Fibroblast of peridontal ligament (primary cell): Measurements from ENCODE around the gene ATOH8.

Source experiments
- DNase-seq: peaks from one replicate; pipeline ENCODE4 v3.0.0-alpha.2; 2010; ENCODE audit errors: extremely low read depth

The ATOH8 gene

DNA sequence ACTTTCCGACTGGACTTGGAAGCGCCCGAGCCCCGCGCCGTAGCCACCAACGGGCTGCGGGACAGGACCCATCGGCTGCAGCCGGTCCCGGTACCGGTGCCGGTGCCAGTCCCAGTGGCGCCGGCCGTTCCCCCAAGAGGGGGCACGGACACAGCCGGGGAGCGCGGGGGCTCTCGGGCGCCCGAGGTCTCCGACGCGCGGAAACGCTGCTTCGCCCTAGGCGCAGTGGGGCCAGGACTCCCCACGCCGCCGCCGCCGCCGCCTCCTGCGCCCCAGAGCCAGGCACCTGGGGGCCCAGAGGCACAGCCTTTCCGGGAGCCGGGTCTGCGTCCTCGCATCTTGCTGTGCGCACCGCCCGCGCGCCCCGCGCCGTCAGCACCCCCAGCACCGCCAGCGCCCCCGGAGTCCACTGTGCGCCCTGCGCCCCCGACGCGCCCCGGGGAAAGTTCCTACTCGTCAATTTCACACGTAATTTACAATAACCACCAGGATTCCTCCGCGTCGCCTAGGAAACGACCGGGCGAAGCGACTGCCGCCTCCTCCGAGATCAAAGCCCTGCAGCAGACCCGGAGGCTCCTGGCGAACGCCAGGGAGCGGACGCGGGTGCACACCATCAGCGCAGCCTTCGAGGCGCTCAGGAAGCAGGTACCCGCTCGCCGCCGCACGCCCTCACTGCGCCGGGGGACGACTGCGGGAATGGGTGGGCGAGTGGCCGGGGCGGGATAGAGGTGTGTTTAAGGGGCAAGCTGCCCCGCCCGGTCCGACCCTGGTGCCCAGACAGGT is 713 bp downstream of the ATOH8 start:
- DNase-seq: no peak

DNA sequence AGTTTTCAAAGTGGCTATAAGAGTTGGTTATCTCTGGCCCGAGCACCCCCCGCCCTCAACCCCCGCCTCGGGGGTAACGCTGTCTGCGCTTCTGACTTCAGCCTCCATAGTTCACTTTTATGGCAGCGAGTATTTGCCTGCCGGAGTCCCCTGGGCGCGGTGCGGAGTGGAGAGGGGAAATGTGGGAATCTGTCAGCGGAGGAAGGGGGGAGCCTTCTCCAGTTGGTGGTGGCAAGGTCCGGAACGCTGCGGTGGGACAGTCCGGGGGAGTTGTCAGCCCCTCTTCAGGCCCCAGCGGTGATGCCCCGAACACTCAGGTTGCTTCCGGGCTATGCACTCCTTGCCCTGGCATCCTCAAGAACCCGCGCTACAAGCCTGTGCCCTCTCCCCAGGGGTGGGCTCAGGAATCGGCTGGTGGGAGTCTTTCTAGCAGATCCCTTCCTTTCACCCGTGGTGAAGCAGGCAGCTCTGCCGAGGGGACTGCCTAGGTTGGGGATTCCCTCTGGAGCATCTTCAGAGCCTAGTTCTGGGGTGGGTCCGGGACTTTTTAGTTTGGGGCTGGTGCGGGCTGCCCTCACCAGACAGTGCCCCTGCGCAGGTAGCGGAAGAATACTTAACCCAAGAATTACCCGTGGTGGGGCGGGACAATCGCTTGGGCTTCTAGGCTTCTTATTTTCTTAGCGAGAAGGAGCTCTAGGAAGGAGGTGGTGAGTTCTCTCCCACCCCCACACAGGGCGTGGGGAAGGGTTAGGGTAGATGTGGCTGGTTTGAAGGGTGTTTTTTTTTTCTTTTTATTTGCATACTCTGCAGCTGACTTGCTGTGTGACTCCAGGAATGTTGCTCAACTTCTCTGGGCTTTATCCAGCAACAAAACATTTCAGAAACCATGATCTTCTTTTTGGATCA is 1.6 kb downstream of the ATOH8 start:
- DNase-seq: peak; percentile 50

DNA sequence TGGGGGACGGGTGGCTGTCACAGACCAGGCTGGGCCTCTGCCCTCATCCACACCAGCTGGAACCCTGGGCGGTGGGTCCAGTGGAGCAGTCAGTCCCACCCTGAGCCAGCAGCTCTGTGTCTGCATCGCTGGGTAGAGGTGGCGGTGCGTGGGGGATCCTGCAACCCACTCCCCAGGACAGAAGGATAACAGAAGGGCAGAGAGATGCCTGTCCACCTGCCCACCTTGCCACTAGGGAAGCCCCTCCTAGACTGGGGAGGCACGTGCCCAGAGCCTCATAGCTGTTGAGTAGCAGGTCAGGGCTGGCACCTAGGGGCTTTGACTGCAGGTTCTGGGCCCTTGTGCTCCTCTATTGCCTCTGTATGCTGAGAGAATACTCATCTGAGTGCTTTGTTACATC is 2.4 kb downstream of the ATOH8 start:
- no peak for DNase-seq

DNA sequence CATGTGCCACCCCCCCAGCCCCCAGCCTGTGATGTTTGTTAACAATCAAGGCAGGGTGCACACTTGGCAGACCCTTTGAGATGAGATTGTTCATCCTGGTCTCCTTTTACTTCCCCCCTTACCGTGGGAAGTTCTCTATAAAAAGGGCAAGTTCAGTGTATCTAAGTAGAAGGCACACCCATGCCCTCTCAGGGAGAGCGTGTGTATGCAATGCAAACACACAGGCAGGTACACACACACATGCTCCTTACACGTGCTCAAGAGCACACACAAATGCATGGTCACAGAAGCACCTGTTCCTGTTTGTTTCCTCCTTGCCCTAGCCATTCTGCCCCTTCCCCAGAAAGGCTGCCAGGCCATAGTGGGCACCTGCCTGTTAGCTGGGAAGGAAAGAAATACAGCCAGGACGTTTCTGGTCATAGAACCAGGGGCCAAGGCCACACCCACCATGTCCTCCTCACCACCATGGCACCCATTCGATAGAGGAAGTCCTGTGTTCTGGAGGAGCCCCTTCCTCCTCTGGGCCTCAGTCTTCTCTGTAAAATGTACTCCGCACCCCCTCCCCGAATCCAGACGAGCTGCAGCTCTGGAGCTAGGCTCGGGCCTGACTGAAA is 3.1 kb downstream of the ATOH8 start:
- no peak for DNase-seq

DNA sequence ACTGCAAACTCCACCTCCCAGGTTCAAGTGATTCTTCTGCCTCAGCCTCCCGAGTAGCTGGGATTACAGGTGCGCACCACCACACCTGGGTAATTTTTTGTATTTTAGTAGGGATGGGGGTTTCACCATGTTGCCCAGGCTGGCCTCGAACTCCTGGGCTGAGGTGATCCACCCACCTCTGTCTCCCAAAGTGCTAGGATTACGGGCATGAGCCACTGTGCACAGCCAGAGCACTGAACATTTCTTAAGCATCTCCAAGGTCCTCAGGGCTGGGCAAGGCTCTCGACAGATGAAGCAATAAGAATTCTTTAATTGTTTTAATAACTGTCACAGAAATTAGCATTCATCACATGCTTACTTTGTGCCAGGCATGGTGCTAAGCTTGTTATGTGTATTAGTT is 4.1 kb downstream of the ATOH8 start:
- DNase-seq: no peak

DNA sequence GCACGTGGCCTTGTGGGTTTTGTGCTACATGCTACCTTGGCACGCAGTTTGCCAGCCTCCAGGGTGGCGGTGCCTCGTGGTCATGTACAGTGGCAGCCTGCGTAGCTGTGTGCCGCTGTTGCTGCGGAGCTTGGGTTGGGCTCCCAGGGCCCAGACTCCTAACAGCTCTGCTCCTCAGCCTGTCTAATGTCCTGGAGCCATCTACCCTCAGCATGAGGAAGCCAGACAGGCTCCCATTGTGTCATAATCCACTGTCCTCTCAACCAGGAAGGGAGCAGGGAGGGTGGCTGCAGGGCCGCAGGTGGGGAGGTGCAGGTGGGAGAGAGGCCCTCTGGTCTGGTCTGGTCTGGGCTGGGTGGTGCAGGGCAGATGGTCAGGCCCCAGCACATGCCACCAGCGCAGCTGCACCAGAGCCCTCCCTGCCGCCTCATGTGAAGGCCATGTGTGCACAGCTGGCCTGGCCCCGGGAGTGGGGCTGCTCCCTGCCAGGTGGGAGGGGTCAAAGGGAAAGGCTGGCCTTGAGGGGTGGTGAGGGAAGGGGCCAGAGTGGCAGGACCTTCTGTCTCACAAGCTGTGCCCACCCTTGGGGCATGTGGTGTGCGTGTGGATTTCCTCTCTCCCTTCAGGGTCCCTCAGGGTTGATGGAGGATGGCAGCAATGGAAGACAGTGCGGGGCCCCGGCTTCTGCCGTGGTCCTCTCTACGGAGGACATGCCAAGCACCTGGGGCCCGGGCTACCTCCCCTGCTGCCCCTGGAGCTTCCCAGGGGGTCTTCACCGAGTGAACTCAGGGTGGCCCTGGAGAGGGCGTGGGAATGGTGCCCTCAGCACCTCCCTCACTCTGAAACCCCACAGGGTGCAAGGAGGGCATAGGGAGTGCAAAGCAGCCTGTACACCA is 4.8 kb downstream of the ATOH8 start:
- no peak for DNase-seq

DNA sequence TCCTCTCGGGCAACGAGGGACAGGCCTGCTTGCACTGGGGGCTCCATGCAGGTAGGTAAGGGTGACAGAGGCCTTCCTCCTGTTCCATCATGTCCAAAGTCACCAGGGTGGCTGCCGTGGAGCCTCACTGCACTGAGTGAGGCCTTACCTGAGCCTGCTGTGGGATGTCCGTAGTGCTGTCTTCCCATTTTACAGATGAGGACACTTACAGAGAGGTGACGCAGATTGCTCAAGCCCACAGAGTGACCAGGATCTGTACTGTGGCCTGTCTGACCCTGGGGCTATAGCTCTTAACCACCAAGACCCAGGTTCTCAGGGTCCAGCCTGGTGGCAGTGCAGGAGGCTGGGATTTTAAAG is 5.4 kb downstream of the ATOH8 start:
- no peak for DNase-seq

DNA sequence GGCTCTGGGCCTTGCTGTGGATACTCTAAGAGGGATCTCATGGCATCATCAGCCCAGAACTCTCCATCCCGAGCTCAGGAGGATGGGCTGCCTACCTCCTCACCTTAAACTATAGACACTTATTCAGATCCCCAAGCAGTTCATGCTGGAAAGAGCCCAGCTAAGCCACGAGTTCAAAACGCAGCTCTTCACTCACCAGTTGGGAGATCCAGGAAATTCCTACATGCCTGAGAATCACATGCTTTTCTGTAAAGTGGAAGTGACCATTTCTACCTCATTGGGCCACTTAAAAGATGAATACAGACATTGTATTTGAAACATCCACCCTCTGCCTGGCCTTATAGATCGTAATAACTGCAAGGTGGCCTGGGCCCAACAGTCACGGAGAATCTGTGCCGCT is 6.6 kb downstream of the ATOH8 start:
- DNase-seq: no peak

DNA sequence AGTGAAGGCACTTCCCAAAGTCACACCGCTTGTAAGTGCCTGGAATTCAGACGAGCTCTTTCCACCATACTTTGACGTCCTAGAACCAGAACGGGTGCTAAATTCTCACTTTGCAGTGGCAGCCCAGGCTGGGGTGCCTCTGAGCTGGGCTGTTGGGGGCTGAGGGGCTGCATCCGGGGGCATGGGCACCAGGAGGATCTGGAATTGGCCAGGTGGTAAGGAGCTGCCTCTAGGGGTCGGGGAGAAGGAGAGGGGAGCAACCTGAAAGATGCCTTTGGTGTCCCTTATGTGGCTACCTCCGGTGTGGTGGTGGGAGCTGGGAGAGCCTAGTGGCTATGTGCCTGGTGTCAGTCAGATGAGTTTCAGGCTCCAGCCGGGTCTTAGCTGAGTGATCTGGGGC is 7.1 kb downstream of the ATOH8 start:
- no peak for DNase-seq

DNA sequence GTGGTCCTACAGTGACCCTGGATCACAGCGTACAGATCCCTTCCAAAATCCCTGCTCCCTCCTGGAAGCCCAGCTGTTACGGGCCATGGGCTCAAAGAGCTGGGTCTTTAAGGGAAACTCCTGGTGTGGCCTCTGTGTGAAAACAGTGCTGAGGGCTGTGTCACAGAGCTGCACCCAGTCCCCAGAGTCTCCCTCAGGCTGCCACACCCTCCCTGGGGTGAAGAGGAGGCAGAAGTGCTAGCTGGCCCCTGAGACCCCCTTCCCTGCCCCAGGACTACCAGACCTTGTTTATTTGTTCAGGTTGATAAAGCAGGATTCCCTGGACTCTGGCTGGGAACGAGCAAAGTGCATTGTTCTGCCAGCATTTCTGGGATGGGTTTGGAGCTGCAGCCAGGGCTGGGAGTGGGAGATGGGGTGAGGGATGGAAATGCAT is 7.7 kb downstream of the ATOH8 start:
- no peak for DNase-seq

DNA sequence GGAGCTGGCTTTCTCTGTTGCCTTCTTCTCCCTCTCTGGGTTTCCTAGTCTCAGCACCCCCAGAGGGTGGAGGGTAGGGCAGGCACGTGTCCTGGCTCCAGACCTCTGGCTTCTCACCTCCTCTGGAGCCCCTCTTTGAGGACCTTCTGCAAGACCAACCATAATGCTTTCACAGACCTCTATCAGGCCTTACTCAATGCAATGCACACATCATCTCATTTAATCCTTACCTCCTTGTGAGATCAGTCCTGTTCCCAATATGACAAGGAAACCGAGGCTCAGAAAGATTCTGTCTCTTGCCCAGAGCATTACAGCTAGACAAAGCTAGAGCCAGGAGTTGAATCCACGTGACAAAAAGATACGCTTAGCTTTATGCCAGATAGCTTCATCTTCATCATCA is 8.2 kb downstream of the ATOH8 start:
- no peak for DNase-seq

DNA sequence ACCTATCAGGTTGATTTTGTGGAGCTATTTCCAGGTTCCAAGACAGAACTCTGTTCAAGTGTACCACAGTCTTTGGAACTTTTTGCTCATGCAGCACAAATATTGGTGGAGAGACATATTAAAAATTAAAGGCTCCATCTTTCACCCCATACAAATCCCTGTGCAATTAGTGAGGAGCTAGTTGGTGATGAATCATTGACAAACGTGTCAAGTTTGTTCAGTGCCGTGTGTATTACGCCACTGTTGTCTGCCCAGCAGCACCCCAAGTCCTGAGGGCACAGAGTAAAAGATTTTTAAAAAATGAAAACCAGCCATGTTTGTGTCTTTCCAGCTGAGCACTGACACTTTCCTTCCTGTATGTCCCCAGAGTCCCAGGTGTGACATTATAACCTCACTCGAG is 9.3 kb downstream of the ATOH8 start:
- no peak for DNase-seq

DNA sequence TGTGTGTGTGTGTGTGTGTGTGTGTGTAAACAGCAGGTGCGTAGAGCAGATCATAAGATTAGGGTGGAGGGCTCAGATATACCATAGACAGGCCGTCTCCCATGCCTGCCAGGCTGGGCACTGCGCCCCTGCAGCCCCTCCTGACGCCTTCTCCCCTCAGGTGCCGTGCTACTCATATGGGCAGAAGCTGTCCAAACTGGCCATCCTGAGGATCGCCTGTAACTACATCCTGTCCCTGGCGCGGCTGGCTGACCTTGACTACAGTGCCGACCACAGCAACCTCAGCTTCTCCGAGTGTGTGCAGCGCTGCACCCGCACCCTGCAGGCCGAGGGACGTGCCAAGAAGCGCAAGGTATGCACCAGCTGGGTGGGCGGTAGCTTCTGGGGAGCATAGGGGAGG is 10.0 kb downstream of the ATOH8 start:
- DNase-seq: no peak

DNA sequence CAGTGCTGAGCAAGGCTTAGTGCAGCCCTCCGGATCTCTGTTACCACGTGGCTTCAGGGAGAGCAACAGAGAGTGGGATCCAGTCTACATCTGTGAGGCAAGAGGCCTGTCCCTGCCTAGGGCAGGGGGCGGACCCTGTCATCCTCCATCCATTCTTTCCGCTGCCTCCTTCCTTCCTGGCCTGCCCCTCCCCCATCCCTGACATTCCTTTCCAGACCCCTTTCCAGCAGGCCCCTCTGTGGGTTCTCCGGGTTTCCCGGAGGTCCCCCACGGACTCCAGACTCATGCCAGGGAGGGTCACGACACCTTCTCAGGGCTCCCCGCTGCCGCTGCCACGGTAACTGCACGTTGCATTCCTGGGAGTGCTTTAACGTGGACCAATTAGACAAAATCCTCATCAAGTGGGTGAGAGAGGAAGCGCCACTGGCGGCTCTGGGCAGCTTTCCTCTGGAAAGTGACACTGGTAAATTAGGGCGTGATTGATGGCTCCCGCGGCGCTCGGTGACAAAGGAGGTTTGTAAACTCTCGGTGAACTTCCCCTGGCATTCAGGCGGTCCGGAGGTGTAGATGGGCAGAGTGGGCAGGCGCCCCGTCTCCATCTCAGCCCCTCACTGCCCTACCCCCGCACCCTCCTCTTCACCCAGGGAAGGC is 11.4 kb downstream of the ATOH8 start:
- no peak for DNase-seq

DNA sequence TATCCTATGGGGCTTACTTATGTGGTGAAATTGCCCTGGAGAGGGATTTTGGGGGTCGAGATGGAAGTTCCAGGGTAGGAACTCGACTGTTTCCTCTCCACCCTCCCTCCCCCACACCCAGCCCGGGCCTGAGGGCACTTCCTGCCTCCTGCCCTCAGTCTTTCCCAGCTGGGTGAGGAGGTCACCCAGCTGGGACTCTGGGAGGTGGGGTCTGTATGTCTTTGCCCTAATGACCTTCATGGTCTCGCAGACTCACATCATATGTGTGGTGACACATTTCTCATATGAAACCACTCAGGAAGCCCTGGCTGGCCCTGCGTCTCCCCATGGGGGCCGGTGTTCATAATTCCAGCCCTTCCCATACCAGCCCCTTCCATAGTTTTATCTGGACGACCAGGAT is 12.4 kb downstream of the ATOH8 start:
- DNase-seq: no peak

DNA sequence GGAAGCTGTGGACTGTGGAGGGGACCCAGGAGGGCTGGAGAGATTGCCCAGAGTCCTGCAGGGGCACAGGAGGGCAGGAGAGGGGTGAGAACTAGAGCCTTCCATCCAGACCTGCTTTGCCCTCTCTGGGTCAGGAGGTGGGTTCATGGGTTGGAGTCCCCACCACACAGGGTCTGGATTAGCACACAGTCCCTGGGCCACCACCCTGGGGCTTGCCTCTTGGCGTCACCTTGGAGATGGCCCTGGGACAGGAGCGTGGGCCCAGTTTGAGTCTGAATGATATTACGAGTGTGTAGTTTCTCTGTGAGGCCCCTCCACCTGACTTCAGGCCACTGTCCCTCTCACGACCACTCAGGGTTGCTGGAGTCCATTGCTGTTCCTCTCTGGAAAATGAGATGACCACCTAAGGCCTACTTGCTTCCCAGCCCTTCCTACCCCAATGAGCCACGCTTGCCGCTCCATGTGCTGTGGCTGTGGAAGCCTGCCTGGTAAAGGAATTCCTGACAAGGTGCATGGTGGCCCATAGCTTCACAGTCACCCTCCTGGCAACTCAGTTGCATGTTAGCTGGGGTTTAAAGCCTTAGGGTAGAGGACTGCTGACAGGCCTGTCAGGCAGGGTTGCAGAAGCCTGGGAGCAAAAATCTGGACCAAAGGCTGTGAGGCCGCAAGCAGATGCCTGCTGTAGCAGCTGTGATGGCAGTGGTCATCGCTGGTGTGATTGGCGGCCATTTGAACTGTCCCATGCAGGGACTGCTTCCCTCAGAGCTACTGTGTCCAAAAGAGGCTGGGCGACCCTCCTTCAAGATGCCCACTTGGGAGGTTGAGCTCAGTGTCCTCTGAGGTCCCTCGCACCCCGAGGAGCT is 14.2 kb downstream of the ATOH8 start:
- DNase-seq: no peak

DNA sequence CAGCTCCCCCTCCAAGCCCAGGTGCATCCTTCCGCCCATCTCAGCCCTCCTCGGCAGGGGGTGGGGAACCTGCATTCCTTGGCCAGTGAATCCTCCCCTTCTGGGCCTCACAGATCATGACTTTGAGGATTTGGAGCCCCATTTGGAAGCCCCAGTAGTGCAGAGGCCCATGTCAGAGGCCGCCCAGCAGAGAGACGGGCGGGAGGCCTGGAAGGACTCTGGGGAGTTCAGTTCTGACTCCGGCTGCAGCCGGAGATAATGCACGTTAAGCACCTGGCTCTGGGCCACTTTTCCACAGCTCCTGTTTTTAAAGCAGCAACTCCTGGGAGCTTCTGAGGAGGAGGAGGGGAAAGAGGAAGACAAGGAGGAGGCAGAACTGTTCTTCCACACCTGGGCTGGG is 14.9 kb downstream of the ATOH8 start:
- no peak for DNase-seq

DNA sequence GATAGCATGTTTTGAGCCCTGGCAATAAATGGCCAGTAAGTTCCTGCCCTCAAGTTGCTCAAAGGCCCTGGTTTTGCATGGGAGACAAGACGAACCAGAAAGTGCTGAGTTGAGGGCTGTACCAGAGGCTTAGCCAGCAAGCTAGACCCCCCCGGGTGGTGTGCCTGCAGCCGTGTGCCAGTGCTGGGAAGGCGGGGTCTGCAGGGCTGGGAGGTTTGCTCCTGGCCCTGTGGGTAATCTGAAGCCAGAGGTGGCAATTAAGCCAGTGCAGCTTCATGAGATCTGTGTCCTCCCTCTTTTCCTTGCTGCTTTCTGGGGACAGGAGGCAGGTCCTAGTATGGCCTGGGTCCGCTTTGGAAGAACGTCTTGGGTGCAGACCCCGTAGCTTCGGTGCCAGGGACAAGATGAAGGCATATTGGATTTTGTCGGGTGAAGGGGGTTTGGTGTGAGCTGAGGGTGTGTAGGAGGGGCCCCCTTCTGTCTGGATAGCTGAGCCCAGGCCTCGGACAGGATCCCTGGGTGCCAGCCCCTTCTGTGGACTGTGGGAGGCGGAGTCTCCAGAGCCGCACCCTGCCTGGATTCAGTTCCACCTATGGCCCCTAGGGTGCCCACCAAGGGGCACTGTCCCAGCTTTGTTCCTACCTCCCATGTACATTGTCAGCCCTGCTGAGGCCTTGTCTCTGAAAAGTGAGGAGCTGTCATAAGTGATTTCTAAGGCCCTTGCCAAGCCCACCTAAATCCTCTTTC is 15.6 kb downstream of the ATOH8 start:
- no peak for DNase-seq

DNA sequence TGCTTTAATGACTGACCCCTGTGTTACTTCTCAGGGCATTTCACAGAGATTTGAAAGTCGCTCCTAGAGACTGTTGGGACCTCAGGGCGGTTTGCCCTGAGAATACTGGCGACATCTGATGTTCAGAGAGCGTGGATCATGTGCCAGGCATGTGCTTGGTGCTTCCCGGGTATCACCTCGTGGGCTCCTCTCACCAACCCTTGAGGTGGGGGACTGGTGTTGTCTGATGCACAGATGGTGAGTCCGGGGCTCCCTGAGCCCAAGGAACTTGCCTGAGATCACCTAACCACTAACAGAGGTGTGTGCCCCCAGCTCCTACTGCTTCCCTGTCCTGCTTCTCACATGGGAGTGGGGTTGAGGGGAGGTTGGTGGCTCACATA is 16.2 kb downstream of the ATOH8 start:
- DNase-seq: no peak

DNA sequence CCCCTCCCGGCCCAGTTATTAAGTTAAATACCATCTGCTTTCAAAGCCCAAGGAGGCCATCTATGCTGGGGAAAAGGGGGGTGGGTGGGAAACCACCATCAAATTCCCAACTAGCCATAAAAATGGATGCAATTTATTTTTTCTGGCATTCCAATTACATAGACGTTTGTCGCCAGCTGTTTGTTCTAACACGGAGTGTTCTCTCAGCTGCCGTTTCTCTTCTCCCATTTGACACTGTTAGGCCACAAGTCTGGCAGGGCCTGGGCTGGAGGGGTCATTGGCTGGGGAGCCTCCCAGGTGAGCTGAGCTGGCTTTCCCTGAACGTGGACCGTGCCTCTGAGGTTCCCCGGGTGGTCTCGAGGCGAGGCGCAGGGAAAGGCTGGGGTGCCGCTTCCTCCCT is 16.6 kb downstream of the ATOH8 start:
- DNase-seq: no peak
